Gastroesophageal sphincter (tissue), 3 donors: ENCODE results near the gene RNF223.

Source experiments
- CTCF ChIP-seq, 4 experiments: fragments of 200-600 bp in 2 of 4; fragments of 450-650 bp in 2 of 4; sonication (generic) in 1 of 4; IDR thresholded peaks; one replicate each; pipeline ENCODE4 v1.5.1; 2017 to 2019; ENCODE audit warnings: antibody characterized with exemption in 4 of 4, mild to moderate bottlenecking in 2 of 4, moderate library complexity in 2 of 4
- POLR2A ChIP-seq, 2 donors: fragments of 450-650 bp; IDR thresholded peaks; one replicate each; pipeline ENCODE4 v1.6.1; 2017; ENCODE audit warnings: antibody characterized with exemption in 2 of 2, mild to moderate bottlenecking in 2 of 2, moderate library complexity in 1 of 2

GRCh38 chr1:1043921-1044320 is 30.2 kb downstream of the RNF223 start:
- TF ChIP-seq CTCF (IDR thresholded peaks at IDR 0.05) (no peak), POLR2A (IDR thresholded peaks at IDR 0.05) (no peak)
